Measurements from ENCODE around the gene HUWE1.
"Not testable (repeated sequence)": the region's sequence is repeated elsewhere in the genome, so short reads cannot be mapped to it uniquely, and the experiment has no call there.

The HUWE1 gene

GRCh38 chrX:53511322-53511721 is 175.2 kb downstream of the HUWE1 start:
- DNase-seq, result no peak

- not testable (repeated sequence) for DNase-seq
Observed at GRCh38 chrX:53504035-53504434, 182.5 kb downstream of the HUWE1 start.

- no peak for DNase-seq
Observed at GRCh38 chrX:53494436-53494835, 192.1 kb downstream of the HUWE1 start.

GRCh38 chrX:53486285-53486684 is 200.2 kb downstream of the HUWE1 start:
- DNase-seq, result no peak

GRCh38 chrX:53483838-53484405 is 202.6 kb downstream of the HUWE1 start:
- DNase-seq, result no peak

- DNase-seq, result no peak
Observed at GRCh38 chrX:53483416-53483815, 203.1 kb downstream of the HUWE1 start.
